GM19240 (cell line): ENCODE measurements around the gene DHRS3.

Experiments used
- DNase-seq: peaks from one replicate; pipeline ENCODE4 v3.0.0; 2011; ENCODE audit warnings: low spot score; ENCODE audit not compliant: insufficient read length

DHRS3 gene

GRCh38 chr1:12554521-12555305 is 63.3 kb downstream of the DHRS3 start:
- no peak for DNase-seq

GRCh38 chr1:12553963-12554362 is 64.0 kb downstream of the DHRS3 start:
- DNase-seq = no peak

GRCh38 chr1:12552951-12553921 is 64.8 kb downstream of the DHRS3 start:
- DNase-seq = no peak

- DNase-seq = no peak
Measured at GRCh38 chr1:12552111-12552888, 65.7 kb downstream of the DHRS3 start.

GRCh38 chr1:12551584-12551983 is 66.4 kb downstream of the DHRS3 start:
- DNase-seq = no peak

- DNase-seq = no peak
Measured at GRCh38 chr1:12549460-12550349, 68.3 kb downstream of the DHRS3 start.

- no peak for DNase-seq
Measured at GRCh38 chr1:12548973-12549459, 69.0 kb downstream of the DHRS3 start.

GRCh38 chr1:12548279-12548972 is 69.6 kb downstream of the DHRS3 start:
- no peak for DNase-seq

- DNase-seq = no peak
Measured at GRCh38 chr1:12547586-12548225, 70.3 kb downstream of the DHRS3 start.

GRCh38 chr1:12546771-12547585 is 71.0 kb downstream of the DHRS3 start:
- no peak for DNase-seq

GRCh38 chr1:12544992-12545391 is 73.0 kb downstream of the DHRS3 start:
- no peak for DNase-seq

- DNase-seq = no peak
Measured at GRCh38 chr1:12544357-12544756, 73.7 kb downstream of the DHRS3 start.

- no peak for DNase-seq
Measured at GRCh38 chr1:12543740-12544154, 74.3 kb downstream of the DHRS3 start.

- DNase-seq = no peak
Measured at GRCh38 chr1:12542616-12543592, 75.1 kb downstream of the DHRS3 start.

- no peak for DNase-seq
Measured at GRCh38 chr1:12542138-12542465, 75.9 kb downstream of the DHRS3 start.

- DNase-seq = no peak
Measured at GRCh38 chr1:12541274-12542137, 76.5 kb downstream of the DHRS3 start.
